Measurements from ENCODE around the gene KDM4C.

Gene KDM4C

GRCh38 chr9:7079051-7079450 lies 321.3 kb downstream of the KDM4C start:
- Histone ChIP-seq H3K79me2 (ENCODE audit: insufficient read depth, low read depth) (no peaks in the 10 kb centered on the region), H2AFZ (ENCODE audit: low read depth) (no peak overlapping the region), H3K4me2 (no peak overlapping the region), H3K9ac (no peak overlapping the region), H4K20me1 (ENCODE audit: insufficient read depth) (no peaks in the 10 kb centered on the region), H3K27me3 (ENCODE audit: insufficient read depth, low read depth) (no peaks in the 10 kb centered on the region), H3K4me1 (ENCODE audit: low read depth, poor library complexity, severe bottlenecking) (no peaks in the 10 kb centered on the region), H3K27ac (no peak overlapping the region), H3K4me3 (IDR thresholded peaks at IDR 0.05; ENCODE audit: insufficient read depth, low read depth, low read length) (no peak overlapping the region), H3K36me3 (ENCODE audit: insufficient read depth) (no peaks in the 10 kb centered on the region)
- TF ChIP-seq CTCF (conservative IDR thresholded peaks at IDR 0.05; ENCODE audit: low read depth, low read length) = no peak

GRCh38 chr9:7081065-7081600 lies 323.4 kb downstream of the KDM4C start:
- H3K4me2 ChIP-seq = no peak overlapping the region
- H3K4me3 ChIP-seq (IDR thresholded peaks at IDR 0.05; ENCODE audit: insufficient read depth, low read depth, low read length) = no peak overlapping the region
- no peaks in the 10 kb centered on the region for H3K36me3 ChIP-seq (ENCODE audit: insufficient read depth)
- no peaks in the 10 kb centered on the region for H3K4me1 ChIP-seq (ENCODE audit: low read depth, poor library complexity, severe bottlenecking)
- no peak for TF ChIP-seq CTCF (conservative IDR thresholded peaks at IDR 0.05; ENCODE audit: low read depth, low read length)
- no peak overlapping the region for H3K9ac ChIP-seq
- no peak overlapping the region for H2AFZ ChIP-seq (ENCODE audit: low read depth)
- H3K27me3 ChIP-seq (ENCODE audit: insufficient read depth, low read depth) = no peaks in the 10 kb centered on the region
- no peak overlapping the region for H3K27ac ChIP-seq
- no peaks in the 10 kb centered on the region for H4K20me1 ChIP-seq (ENCODE audit: insufficient read depth)
- no peaks in the 10 kb centered on the region for H3K79me2 ChIP-seq (ENCODE audit: insufficient read depth, low read depth)

- Histone ChIP-seq H4K20me1 (ENCODE audit: insufficient read depth) (no peaks in the 10 kb centered on the region), H3K4me3 (IDR thresholded peaks at IDR 0.05; ENCODE audit: insufficient read depth, low read depth, low read length) (no peak overlapping the region), H3K4me1 (ENCODE audit: low read depth, poor library complexity, severe bottlenecking) (no peaks in the 10 kb centered on the region), H3K4me2 (no peak overlapping the region), H3K9ac (no peak overlapping the region), H3K79me2 (ENCODE audit: insufficient read depth, low read depth) (no peaks in the 10 kb centered on the region), H3K27ac (no peak overlapping the region), H2AFZ (ENCODE audit: low read depth) (no peak overlapping the region), H3K36me3 (ENCODE audit: insufficient read depth) (no peaks in the 10 kb centered on the region), H3K27me3 (ENCODE audit: insufficient read depth, low read depth) (no peaks in the 10 kb centered on the region)
- TF ChIP-seq CTCF (conservative IDR thresholded peaks at IDR 0.05; ENCODE audit: low read depth, low read length) = no peak
Measured at GRCh38 chr9:7083192-7083591, 325.4 kb downstream of the KDM4C start.

- Histone ChIP-seq H3K9ac (no peak overlapping the region), H3K4me2 (no peak overlapping the region), H3K27me3 (ENCODE audit: insufficient read depth, low read depth) (no peaks in the 10 kb centered on the region), H3K4me1 (ENCODE audit: low read depth, poor library complexity, severe bottlenecking) (no peaks in the 10 kb centered on the region), H3K27ac (no peak overlapping the region), H4K20me1 (ENCODE audit: insufficient read depth) (no peaks in the 10 kb centered on the region), H3K36me3 (ENCODE audit: insufficient read depth) (no peaks in the 10 kb centered on the region), H3K79me2 (ENCODE audit: insufficient read depth, low read depth) (no peaks in the 10 kb centered on the region), H2AFZ (ENCODE audit: low read depth) (no peak overlapping the region), H3K4me3 (IDR thresholded peaks at IDR 0.05; ENCODE audit: insufficient read depth, low read depth, low read length) (no peak overlapping the region)
- TF ChIP-seq CTCF (conservative IDR thresholded peaks at IDR 0.05; ENCODE audit: low read depth, low read length) = no peak
Measured at GRCh38 chr9:7085357-7085756, 327.6 kb downstream of the KDM4C start.

Data from KMS-11 (cell line).